H9 (cell line): Measurements from ENCODE around the gene CD3G. TPM values are rescaled to one million over a fixed set of nuclear protein-coding genes. Genes with fewer than 3 reads are reported as not detected.

Source experiments
- DNase-seq: peaks from one replicate; pipeline ENCODE4 v3.0.0-alpha.2; 2017
- H2AFZ ChIP-seq: one replicate; pipeline ENCODE4 v1.6.1; 2013; ENCODE audit warnings: mild to moderate bottlenecking, low read length, control low read depth, moderate library complexity
- H2AK5ac ChIP-seq: 2 replicates; pipeline ENCODE4 v1.6.1; 2013; ENCODE audit warnings: low read length, control low read depth, mixed read lengths; ENCODE audit not compliant: insufficient read length
- H2BK120ac ChIP-seq: one replicate; pipeline ENCODE4 v1.6.1; 2013; ENCODE audit warnings: low read depth, mild to moderate bottlenecking, low read length, control low read depth, inconsistent platforms; ENCODE audit not compliant: poor library complexity, severe bottlenecking
- H2BK12ac ChIP-seq: 2 replicates; pipeline ENCODE4 v1.6.1; 2013; ENCODE audit warnings: low read length, control low read depth, mixed read lengths, low read depth; ENCODE audit not compliant: insufficient read length
- H2BK15ac ChIP-seq: 2 replicates; pipeline ENCODE4 v1.6.1; 2013; ENCODE audit warnings: low read depth, low read length, control low read depth
- H2BK20ac ChIP-seq: one replicate; pipeline ENCODE4 v1.6.1; 2013; ENCODE audit warnings: low read depth, mild to moderate bottlenecking, low read length, control low read depth, inconsistent platforms; ENCODE audit not compliant: poor library complexity, severe bottlenecking
- H2BK5ac ChIP-seq: 2 replicates; pipeline ENCODE4 v1.6.1; 2013; ENCODE audit warnings: low read length, control low read depth, mixed read lengths; ENCODE audit not compliant: insufficient read length
- H3K14ac ChIP-seq: 2 replicates; pipeline ENCODE4 v1.6.1; 2013; ENCODE audit warnings: low read length, control low read depth; ENCODE audit not compliant: insufficient read depth
- H3K18ac ChIP-seq: 2 replicates; pipeline ENCODE4 v1.6.1; 2013; ENCODE audit warnings: low read depth, mild to moderate bottlenecking, mixed read lengths, low read length, control low read depth; ENCODE audit not compliant: insufficient read length
- H3K23ac ChIP-seq: 2 replicates; pipeline ENCODE4 v1.6.1; 2013; ENCODE audit warnings: low read length, control low read depth, mixed read lengths, low read depth; ENCODE audit not compliant: insufficient read length
- H3K23me2 ChIP-seq: 2 replicates; pipeline ENCODE4 v1.6.1; 2013; ENCODE audit warnings: low read depth, mild to moderate bottlenecking, mixed read lengths, low read length, control low read depth; ENCODE audit not compliant: insufficient read length, poor library complexity, severe bottlenecking
- H3K27ac ChIP-seq: 2 replicates; pipeline ENCODE4 v1.5.1; 2013; ENCODE audit warnings: low read length, control low read depth, mixed read lengths, low read depth; ENCODE audit not compliant: insufficient read length
- H3K27me3 ChIP-seq: 2 replicates; pipeline ENCODE4 v1.6.1; 2013; ENCODE audit warnings: low read length, control low read depth, inconsistent platforms; ENCODE audit not compliant: insufficient read depth
- H3K4ac ChIP-seq: 2 replicates; pipeline ENCODE4 v1.6.1; 2013; ENCODE audit warnings: low read depth, mild to moderate bottlenecking, control low read depth, inconsistent platforms, low read length, moderate library complexity
- H3K4me1 ChIP-seq: 2 replicates; pipeline ENCODE4 v1.6.1; 2013; ENCODE audit warnings: low read length, control low read depth, inconsistent platforms; ENCODE audit not compliant: insufficient read depth
- H3K4me2 ChIP-seq: 2 replicates; pipeline ENCODE4 v1.6.1; 2013; ENCODE audit warnings: low read length, control low read depth, mixed read lengths; ENCODE audit not compliant: insufficient read length, insufficient read depth
- H3K56ac ChIP-seq: 2 replicates; pipeline ENCODE4 v1.6.1; 2013; ENCODE audit warnings: low read depth, mild to moderate bottlenecking, mixed read lengths, low read length, control low read depth; ENCODE audit not compliant: insufficient read length
- H3K79me1 ChIP-seq: 2 replicates; pipeline ENCODE4 v1.6.1; 2013; ENCODE audit warnings: low read depth, mild to moderate bottlenecking, moderate library complexity, low read length, control low read depth, inconsistent platforms; ENCODE audit not compliant: insufficient read depth, poor library complexity, severe bottlenecking
- H3K79me2 ChIP-seq: 2 replicates; pipeline ENCODE4 v1.6.1; 2013; ENCODE audit warnings: low read length, control low read depth, inconsistent platforms; ENCODE audit not compliant: insufficient read depth
- H3K9ac ChIP-seq: 2 replicates; pipeline ENCODE4 v1.6.1; 2013; ENCODE audit warnings: low read length, control low read depth, mixed read lengths; ENCODE audit not compliant: insufficient read length; ENCODE audit errors: extremely low read depth
- H3K9me3 ChIP-seq: one replicate; pipeline ENCODE4 v1.6.1; 2013; ENCODE audit warnings: low read depth, low read length, inconsistent platforms; ENCODE audit not compliant: control insufficient read depth
- H3T11ph ChIP-seq: one replicate; pipeline ENCODE4 v1.6.1; 2013; ENCODE audit warnings: mild to moderate bottlenecking, low read length, control low read depth, inconsistent platforms
- H4K20me1 ChIP-seq: one replicate; pipeline ENCODE4 v1.6.1; 2013; ENCODE audit not compliant: control insufficient read depth, insufficient read length, insufficient read depth
- H4K5ac ChIP-seq: 2 replicates; pipeline ENCODE4 v1.6.1; 2013; ENCODE audit warnings: low read depth, mild to moderate bottlenecking, mixed read lengths, low read length, control low read depth; ENCODE audit not compliant: insufficient read length
- H4K8ac ChIP-seq: replicated peaks from 2 replicates; pipeline ENCODE4 v1.6.1; 2013; ENCODE audit warnings: low read length, control low read depth, mixed read lengths, low read depth; ENCODE audit not compliant: insufficient read length
- H4K91ac ChIP-seq: 2 replicates; pipeline ENCODE4 v1.6.1; 2013; ENCODE audit warnings: low read depth, mild to moderate bottlenecking, moderate library complexity, mixed read lengths, low read length, control low read depth; ENCODE audit not compliant: insufficient read length
- H3K27ac Mint-ChIP-seq, 3 experiments: 2 replicates in 2 of 3; 3 replicates in 1 of 3; pipeline ENCODE4 v1.8.0; 2020 to 2021; ENCODE audit warnings: mixed read lengths in 3 of 3, mild to moderate bottlenecking in 1 of 3, moderate library complexity in 1 of 3
- H3K27me3 Mint-ChIP-seq: 2 replicates; pipeline ENCODE4 v1.8.0; 2021; ENCODE audit warnings: low read depth, mild to moderate bottlenecking, moderate library complexity, mixed read lengths
- H3K36me3 Mint-ChIP-seq, 3 experiments: 2 replicates in 2 of 3; 3 replicates in 1 of 3; pipeline ENCODE4 v1.8.0; 2020 to 2021; ENCODE audit warnings: low read depth in 3 of 3, mixed read lengths in 3 of 3; ENCODE audit not compliant: insufficient read depth in 1 of 3
- H3K4me1 Mint-ChIP-seq, 2 experiments: 2 replicates each; pipeline ENCODE4 v1.8.0; 2020; ENCODE audit warnings: mixed read lengths in 2 of 2
- H3K4me3 Mint-ChIP-seq, 2 experiments: 2 replicates in 1 of 2; 3 replicates in 1 of 2; pipeline ENCODE4 v1.8.0; 2020 to 2021; ENCODE audit warnings: mild to moderate bottlenecking in 2 of 2, mixed read lengths in 2 of 2, moderate library complexity in 1 of 2
- H3K9me3 Mint-ChIP-seq, 2 experiments: 2 replicates in 1 of 2; 3 replicates in 1 of 2; pipeline ENCODE4 v1.8.0; 2020; ENCODE audit warnings: mild to moderate bottlenecking in 2 of 2, mixed read lengths in 2 of 2, moderate library complexity in 1 of 2
- CTCF ChIP-seq: fragments of 200-600 bp; sonication (generic); conservative IDR thresholded peaks from 3 replicates; pipeline ENCODE4 v1.8.0; 2021; ENCODE audit warnings: antibody characterized with exemption, mild to moderate bottlenecking
- WGBS: extraction: QIAGEN DNeasy Blood & Tissue Kit; methylation state at CpG from one replicate; pipeline ENCODE4 v1.1.7; 2013; ENCODE audit warnings: missing lambda C conversion rate, low lambda C conversion rate, mixed read lengths; ENCODE audit not compliant: insufficient read length; ENCODE audit errors: extremely low coverage; 5-methylcytosine and 5-hydroxymethylcytosine counted together
- total RNA-seq: library from RNA; stranded (reverse); gene quantifications from 2 replicates; pipeline ENCODE4 v1.2.1, GENCODE V29; 2021

Gene CD3G
- total RNA-seq, 1 experiment from 2014 or later: not detected

- Histone ChIP-seq H2AK5ac (no peak overlapping the region), H3K9me3 (no peaks in the 10 kb centered on the region), H2BK15ac (no peak overlapping the region), H3K4me1 (no peaks in the 10 kb centered on the region), H2BK120ac (no peak overlapping the region), H3K79me2 (no peaks in the 10 kb centered on the region), H4K8ac (no peak overlapping the region), H3K4ac (no peak overlapping the region), H3K23me2 (no peaks in the 10 kb centered on the region), H3K4me2 (no peak overlapping the region), H3K23ac (no peak overlapping the region), H2BK12ac (no peak overlapping the region), H2AFZ (no peak overlapping the region), H3K18ac (no peak overlapping the region), H3K27ac (no peak overlapping the region), H3K27me3 (no peaks in the 10 kb centered on the region), H4K5ac (no peak overlapping the region), H4K91ac (no peak overlapping the region), H3K56ac (no peak overlapping the region), H3K14ac (no peak overlapping the region), H3T11ph (no peak overlapping the region), H3K9ac (no peak overlapping the region), H4K20me1 (no peaks in the 10 kb centered on the region), H2BK20ac (no peak overlapping the region), H3K79me1 (no peaks in the 10 kb centered on the region), H2BK5ac (no peak overlapping the region)
- Mint-ChIP-seq H3K4me1 (no peaks in the 10 kb centered on the region), H3K4me3 (no peak overlapping the region), H3K36me3 (peaks cover 21 to 80% (median 71%) of the 10 kb centered on the region in 3 experiments; a peak in 6 of 7 replicates), H3K27me3 (no peaks in the 10 kb centered on the region), H3K27ac (no peak overlapping the region), H3K9me3 (no peaks in the 10 kb centered on the region)
- DNase-seq: no peak
- no CpG with 5 or more reads among the region's 3 CpGs for WGBS
- TF ChIP-seq CTCF: no peak
Measured at GRCh38 chr11:118374729-118375128, 30.6 kb downstream of the CD3G start.
